ENCODE measurements around the gene RAD51B. TPM values are rescaled to one million over a fixed set of nuclear protein-coding genes. Genes with fewer than 3 reads are reported as not detected.

Gene RAD51B
- total RNA-seq, 1 experiment from 2014 or later, result 14.2 TPM

DNA sequence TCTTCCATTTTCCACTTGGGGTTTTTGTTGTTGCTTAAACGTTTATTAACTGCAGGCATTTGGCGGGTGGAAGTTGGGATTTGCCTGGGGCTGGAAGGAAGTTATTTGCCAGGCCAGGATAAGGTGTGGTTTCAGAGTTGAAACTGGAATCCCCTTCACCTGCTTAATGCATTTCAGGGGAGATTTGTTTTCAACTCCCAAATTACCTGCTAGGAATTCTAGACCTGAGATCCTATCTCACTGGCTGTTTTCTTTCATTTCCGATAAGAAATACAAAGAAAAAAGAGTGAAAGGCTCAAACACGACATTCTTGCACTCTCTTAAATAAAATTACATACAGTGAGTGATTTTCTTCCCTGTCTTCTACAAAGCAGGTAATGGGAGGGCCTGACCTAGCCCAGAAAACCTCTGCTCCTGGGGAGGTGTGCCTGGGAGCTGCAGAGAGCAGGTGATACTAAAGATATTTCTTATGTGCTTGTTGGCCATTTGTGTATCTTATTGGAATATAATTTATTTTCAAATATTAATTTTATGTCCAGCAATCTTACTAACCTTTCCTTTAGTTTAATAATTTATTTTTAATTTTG lies 695.1 kb downstream of the RAD51B start:
- H3K9me3 Mint-ChIP-seq, result no peaks in the 10 kb centered on the region
- POLR2A ChIA-PET, result no interaction called here
- H3K27ac Mint-ChIP-seq, result no peak overlapping the region
- H3K27me3 Mint-ChIP-seq (ENCODE audit: low read depth), result no peaks in the 10 kb centered on the region
- CTCF ChIA-PET, result interaction anchor here (1.2 kb wide), 1 partner anchor 10 kb away, joined by 3 read pairs; no protein-coding TSS in a partner anchor
- TF ChIP-seq, protein P1, sequence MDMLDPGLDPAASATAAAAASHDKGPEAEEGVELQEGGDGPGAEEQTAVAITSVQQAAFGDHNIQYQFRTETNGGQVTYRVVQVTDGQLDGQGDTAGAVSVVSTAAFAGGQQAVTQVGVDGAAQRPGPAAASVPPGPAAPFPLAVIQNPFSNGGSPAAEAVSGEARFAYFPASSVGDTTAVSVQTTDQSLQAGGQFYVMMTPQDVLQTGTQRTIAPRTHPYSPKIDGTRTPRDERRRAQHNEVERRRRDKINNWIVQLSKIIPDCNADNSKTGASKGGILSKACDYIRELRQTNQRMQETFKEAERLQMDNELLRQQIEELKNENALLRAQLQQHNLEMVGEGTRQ (CRISPR knock-in tag; IDR thresholded peaks at IDR 0.05), result no peak
- TF ChIP-seq, protein P2, sequence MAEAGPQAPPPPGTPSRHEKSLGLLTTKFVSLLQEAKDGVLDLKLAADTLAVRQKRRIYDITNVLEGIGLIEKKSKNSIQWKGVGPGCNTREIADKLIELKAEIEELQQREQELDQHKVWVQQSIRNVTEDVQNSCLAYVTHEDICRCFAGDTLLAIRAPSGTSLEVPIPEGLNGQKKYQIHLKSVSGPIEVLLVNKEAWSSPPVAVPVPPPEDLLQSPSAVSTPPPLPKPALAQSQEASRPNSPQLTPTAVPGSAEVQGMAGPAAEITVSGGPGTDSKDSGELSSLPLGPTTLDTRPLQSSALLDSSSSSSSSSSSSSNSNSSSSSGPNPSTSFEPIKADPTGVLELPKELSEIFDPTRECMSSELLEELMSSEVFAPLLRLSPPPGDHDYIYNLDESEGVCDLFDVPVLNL (CRISPR knock-in tag; IDR thresholded peaks at IDR 0.05; ENCODE audit: borderline replicate concordance, low read depth), result no peak
- TF ChIP-seq, protein P3, sequence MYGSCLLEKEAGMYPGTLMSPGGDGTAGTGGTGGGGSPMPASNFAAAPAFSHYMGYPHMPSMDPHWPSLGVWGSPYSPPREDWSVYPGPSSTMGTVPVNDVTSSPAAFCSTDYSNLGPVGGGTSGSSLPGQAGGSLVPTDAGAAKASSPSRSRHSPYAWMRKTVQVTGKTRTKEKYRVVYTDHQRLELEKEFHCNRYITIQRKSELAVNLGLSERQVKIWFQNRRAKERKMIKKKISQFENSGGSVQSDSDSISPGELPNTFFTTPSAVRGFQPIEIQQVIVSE (CRISPR knock-in tag; IDR thresholded peaks at IDR 0.05; ENCODE audit: borderline replicate concordance), result no peak
- TF ChIP-seq ZNF317 (CRISPR knock-in tag; IDR thresholded peaks at IDR 0.05; ENCODE audit: borderline replicate concordance, low read depth) (no peak), CREB1 (CRISPR knock-in tag; IDR thresholded peaks at IDR 0.05) (no peak), SOX15 (CRISPR knock-in tag; IDR thresholded peaks at IDR 0.05) (no peak), SP1 (CRISPR knock-in tag; conservative IDR thresholded peaks at IDR 0.05) (no peak)
- TF ChIP-seq, protein P4, sequence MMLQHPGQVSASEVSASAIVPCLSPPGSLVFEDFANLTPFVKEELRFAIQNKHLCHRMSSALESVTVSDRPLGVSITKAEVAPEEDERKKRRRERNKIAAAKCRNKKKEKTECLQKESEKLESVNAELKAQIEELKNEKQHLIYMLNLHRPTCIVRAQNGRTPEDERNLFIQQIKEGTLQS (CRISPR knock-in tag; conservative IDR thresholded peaks at IDR 0.05), result no peak
- no peaks in the 10 kb centered on the region for H3K36me3 Mint-ChIP-seq
- no peak for DNase-seq (ENCODE audit: low spot score)
- no peak overlapping the region for H3K4me3 Mint-ChIP-seq
- peaks cover 25% of the 10 kb centered on the region for H3K4me1 Mint-ChIP-seq
- no peak for ATAC-seq

DNA sequence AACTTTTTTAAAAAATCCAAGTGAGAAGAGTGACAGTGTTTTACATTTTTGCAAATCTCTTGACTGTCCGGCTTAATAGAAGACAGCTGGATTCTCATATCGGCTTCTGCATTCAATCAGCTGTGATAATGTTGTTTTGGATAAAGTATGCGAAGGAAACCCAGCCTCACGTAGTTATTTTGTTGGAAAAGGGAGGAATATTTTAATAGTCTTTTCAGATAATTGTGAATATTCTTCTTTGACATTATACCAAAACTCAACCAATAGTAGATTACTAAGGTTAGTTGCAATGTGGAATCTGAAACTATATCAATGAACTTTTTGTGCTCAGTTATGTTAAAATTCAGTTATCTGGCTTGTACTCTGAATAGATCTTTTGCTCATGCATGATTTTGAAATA lies 696.8 kb downstream of the RAD51B start:
- Mint-ChIP-seq H3K4me1 (peaks cover 36% of the 10 kb centered on the region), H3K27me3 (ENCODE audit: low read depth) (no peaks in the 10 kb centered on the region), H3K27ac (no peak overlapping the region), H3K9me3 (no peaks in the 10 kb centered on the region), H3K36me3 (no peaks in the 10 kb centered on the region), H3K4me3 (no peak overlapping the region)
- ATAC-seq (no peak), DNase-seq (ENCODE audit: low spot score) (no peak)
- POLR2A ChIA-PET, result no interaction called here
- CTCF ChIA-PET, result no interaction called here
- TF ChIP-seq, protein P5, sequence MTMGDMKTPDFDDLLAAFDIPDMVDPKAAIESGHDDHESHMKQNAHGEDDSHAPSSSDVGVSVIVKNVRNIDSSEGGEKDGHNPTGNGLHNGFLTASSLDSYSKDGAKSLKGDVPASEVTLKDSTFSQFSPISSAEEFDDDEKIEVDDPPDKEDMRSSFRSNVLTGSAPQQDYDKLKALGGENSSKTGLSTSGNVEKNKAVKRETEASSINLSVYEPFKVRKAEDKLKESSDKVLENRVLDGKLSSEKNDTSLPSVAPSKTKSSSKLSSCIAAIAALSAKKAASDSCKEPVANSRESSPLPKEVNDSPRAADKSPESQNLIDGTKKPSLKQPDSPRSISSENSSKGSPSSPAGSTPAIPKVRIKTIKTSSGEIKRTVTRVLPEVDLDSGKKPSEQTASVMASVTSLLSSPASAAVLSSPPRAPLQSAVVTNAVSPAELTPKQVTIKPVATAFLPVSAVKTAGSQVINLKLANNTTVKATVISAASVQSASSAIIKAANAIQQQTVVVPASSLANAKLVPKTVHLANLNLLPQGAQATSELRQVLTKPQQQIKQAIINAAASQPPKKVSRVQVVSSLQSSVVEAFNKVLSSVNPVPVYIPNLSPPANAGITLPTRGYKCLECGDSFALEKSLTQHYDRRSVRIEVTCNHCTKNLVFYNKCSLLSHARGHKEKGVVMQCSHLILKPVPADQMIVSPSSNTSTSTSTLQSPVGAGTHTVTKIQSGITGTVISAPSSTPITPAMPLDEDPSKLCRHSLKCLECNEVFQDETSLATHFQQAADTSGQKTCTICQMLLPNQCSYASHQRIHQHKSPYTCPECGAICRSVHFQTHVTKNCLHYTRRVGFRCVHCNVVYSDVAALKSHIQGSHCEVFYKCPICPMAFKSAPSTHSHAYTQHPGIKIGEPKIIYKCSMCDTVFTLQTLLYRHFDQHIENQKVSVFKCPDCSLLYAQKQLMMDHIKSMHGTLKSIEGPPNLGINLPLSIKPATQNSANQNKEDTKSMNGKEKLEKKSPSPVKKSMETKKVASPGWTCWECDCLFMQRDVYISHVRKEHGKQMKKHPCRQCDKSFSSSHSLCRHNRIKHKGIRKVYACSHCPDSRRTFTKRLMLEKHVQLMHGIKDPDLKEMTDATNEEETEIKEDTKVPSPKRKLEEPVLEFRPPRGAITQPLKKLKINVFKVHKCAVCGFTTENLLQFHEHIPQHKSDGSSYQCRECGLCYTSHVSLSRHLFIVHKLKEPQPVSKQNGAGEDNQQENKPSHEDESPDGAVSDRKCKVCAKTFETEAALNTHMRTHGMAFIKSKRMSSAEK (CRISPR knock-in tag; IDR thresholded peaks at IDR 0.05; ENCODE audit: borderline replicate concordance), result no peak
- no peak for TF ChIP-seq TEAD4 (CRISPR knock-in tag; IDR thresholded peaks at IDR 0.05)
- TF ChIP-seq, protein P6, sequence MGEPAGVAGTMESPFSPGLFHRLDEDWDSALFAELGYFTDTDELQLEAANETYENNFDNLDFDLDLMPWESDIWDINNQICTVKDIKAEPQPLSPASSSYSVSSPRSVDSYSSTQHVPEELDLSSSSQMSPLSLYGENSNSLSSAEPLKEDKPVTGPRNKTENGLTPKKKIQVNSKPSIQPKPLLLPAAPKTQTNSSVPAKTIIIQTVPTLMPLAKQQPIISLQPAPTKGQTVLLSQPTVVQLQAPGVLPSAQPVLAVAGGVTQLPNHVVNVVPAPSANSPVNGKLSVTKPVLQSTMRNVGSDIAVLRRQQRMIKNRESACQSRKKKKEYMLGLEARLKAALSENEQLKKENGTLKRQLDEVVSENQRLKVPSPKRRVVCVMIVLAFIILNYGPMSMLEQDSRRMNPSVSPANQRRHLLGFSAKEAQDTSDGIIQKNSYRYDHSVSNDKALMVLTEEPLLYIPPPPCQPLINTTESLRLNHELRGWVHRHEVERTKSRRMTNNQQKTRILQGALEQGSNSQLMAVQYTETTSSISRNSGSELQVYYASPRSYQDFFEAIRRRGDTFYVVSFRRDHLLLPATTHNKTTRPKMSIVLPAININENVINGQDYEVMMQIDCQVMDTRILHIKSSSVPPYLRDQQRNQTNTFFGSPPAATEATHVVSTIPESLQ (CRISPR knock-in tag; IDR thresholded peaks at IDR 0.05), result no peak
- no peak for TF ChIP-seq ETV6 (CRISPR knock-in tag; IDR thresholded peaks at IDR 0.05)
- TF ChIP-seq, protein P2 (CRISPR knock-in tag; IDR thresholded peaks at IDR 0.05; ENCODE audit: borderline replicate concordance, low read depth), result no peak
- TF ChIP-seq ZNF138 (CRISPR knock-in tag; conservative IDR thresholded peaks at IDR 0.05), result no peak
- TF ChIP-seq GRHL2 (CRISPR knock-in tag; IDR thresholded peaks at IDR 0.05; ENCODE audit: insufficient replicate concordance, severe bottlenecking), result no peak
- TF ChIP-seq JAZF1 (CRISPR knock-in tag; IDR thresholded peaks at IDR 0.05), result no peak
- TF ChIP-seq, protein P7, sequence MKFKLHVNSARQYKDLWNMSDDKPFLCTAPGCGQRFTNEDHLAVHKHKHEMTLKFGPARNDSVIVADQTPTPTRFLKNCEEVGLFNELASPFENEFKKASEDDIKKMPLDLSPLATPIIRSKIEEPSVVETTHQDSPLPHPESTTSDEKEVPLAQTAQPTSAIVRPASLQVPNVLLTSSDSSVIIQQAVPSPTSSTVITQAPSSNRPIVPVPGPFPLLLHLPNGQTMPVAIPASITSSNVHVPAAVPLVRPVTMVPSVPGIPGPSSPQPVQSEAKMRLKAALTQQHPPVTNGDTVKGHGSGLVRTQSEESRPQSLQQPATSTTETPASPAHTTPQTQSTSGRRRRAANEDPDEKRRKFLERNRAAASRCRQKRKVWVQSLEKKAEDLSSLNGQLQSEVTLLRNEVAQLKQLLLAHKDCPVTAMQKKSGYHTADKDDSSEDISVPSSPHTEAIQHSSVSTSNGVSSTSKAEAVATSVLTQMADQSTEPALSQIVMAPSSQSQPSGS (CRISPR knock-in tag; IDR thresholded peaks at IDR 0.05; ENCODE audit: borderline replicate concordance, low read depth), result no peak
- TF ChIP-seq, protein P8, sequence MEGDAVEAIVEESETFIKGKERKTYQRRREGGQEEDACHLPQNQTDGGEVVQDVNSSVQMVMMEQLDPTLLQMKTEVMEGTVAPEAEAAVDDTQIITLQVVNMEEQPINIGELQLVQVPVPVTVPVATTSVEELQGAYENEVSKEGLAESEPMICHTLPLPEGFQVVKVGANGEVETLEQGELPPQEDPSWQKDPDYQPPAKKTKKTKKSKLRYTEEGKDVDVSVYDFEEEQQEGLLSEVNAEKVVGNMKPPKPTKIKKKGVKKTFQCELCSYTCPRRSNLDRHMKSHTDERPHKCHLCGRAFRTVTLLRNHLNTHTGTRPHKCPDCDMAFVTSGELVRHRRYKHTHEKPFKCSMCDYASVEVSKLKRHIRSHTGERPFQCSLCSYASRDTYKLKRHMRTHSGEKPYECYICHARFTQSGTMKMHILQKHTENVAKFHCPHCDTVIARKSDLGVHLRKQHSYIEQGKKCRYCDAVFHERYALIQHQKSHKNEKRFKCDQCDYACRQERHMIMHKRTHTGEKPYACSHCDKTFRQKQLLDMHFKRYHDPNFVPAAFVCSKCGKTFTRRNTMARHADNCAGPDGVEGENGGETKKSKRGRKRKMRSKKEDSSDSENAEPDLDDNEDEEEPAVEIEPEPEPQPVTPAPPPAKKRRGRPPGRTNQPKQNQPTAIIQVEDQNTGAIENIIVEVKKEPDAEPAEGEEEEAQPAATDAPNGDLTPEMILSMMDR (IDR thresholded peaks at IDR 0.05), result no peak
